ENCODE measurements around the gene TBC1D23.

- TF ChIP-seq, protein P1, sequence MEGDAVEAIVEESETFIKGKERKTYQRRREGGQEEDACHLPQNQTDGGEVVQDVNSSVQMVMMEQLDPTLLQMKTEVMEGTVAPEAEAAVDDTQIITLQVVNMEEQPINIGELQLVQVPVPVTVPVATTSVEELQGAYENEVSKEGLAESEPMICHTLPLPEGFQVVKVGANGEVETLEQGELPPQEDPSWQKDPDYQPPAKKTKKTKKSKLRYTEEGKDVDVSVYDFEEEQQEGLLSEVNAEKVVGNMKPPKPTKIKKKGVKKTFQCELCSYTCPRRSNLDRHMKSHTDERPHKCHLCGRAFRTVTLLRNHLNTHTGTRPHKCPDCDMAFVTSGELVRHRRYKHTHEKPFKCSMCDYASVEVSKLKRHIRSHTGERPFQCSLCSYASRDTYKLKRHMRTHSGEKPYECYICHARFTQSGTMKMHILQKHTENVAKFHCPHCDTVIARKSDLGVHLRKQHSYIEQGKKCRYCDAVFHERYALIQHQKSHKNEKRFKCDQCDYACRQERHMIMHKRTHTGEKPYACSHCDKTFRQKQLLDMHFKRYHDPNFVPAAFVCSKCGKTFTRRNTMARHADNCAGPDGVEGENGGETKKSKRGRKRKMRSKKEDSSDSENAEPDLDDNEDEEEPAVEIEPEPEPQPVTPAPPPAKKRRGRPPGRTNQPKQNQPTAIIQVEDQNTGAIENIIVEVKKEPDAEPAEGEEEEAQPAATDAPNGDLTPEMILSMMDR (IDR thresholded peaks at IDR 0.05; ENCODE audit: low read length) = no peak
- TF ChIP-seq EZH2 (IDR thresholded peaks at IDR 0.05; ENCODE audit: borderline replicate concordance, low read length) = no peak
Observed at GRCh38 chr3:100297784-100298183, 37.0 kb downstream of the TBC1D23 start.
